ENCODE results near the gene CNIH3. TPM values are rescaled to one million over a fixed set of nuclear protein-coding genes. Genes with fewer than 3 reads are reported as not detected.

Gene CNIH3
- total and polyA plus RNA-seq, 2 donors (not counting 3 experiments of a cell fraction or from before 2014, with no cell fraction given): 1.3 to 2.5 TPM

GRCh38 chr1:224668984-224669383 lies 52.9 kb downstream of the CNIH3 start:
- no peak overlapping the region for H2AFZ ChIP-seq (ENCODE audit: low read depth, low read length)
- dilution Hi-C loops (cut with MboI; ENCODE audit: extremely low pct_ligation_motif_present, low sequenced_read_pairs) (no loop called here), intact Hi-C loops (cut with micrococcal nuclease) (no loop called here)
- no TSS peak for BruUV-seq (replicated peaks)
- H3K9me3 ChIP-seq (replicated peaks; ENCODE audit: control insufficient read depth, insufficient read depth, low read length): no peaks in the 10 kb centered on the region
- no peaks in the 10 kb centered on the region for H3K79me2 ChIP-seq (ENCODE audit: control insufficient read depth, insufficient read depth, low read length)
- H3K9me1 ChIP-seq (replicated peaks; ENCODE audit: control insufficient read depth, extremely low read depth, insufficient read depth, low read length): no peaks in the 10 kb centered on the region
- H3K4me2 ChIP-seq (ENCODE audit: insufficient read depth, low read length): no peak overlapping the region
- H3K36me3 ChIP-seq (ENCODE audit: control insufficient read depth in 2 of 2, extremely low read depth in 1 of 2, insufficient read depth in 2 of 2, low read length in 2 of 2): no peaks in the 10 kb centered on the region
- no peaks in the 10 kb centered on the region for H3K4me1 ChIP-seq (ENCODE audit: control insufficient read depth, extremely low read depth, insufficient read depth, low read length)
- ChIA-PET CTCF (no interaction called here), POLR2A (no interaction called here)
- TF ChIP-seq MYC (IDR thresholded peaks at IDR 0.05; ENCODE audit: low read depth, low read length) (no peak), GATA2 (IDR thresholded peaks at IDR 0.05; ENCODE audit: insufficient read depth, insufficient read length, low read depth, low read length) (no peak), POLR2AphosphoS5 (IDR thresholded peaks at IDR 0.05; ENCODE audit: insufficient read depth, low read depth, low read length) (no peak), JUN (IDR thresholded peaks at IDR 0.05; ENCODE audit: borderline replicate concordance, insufficient read depth, insufficient read length, low read depth) (no peak), POLR2A (IDR thresholded peaks at IDR 0.05; ENCODE audit: low read depth, low read length) (no peak), FOS (IDR thresholded peaks at IDR 0.05; ENCODE audit: borderline replicate concordance, insufficient read depth, low read length) (no peak), EZH2 (IDR thresholded peaks at IDR 0.05; ENCODE audit: borderline replicate concordance, low read depth, low read length, severe bottlenecking) (no peak), MAX (IDR thresholded peaks at IDR 0.05; ENCODE audit: insufficient read depth, insufficient read length) (no peak), CTCF (IDR thresholded peaks at IDR 0.05; ENCODE audit: extremely low read depth in 1 of 2, insufficient read depth in 1 of 2, low read depth in 1 of 2, low read length in 2 of 2) (no peak)
- H3K27ac ChIP-seq (ENCODE audit: insufficient read depth, low read depth, low read length): no peak overlapping the region
- no peak overlapping the region for H3K9ac ChIP-seq (replicated peaks; ENCODE audit: extremely low read depth, insufficient read depth, low read length)
- DNase-seq (ENCODE audit: low read depth, low spot score) (no peak), FAIRE-seq (no peak)
- no peaks in the 10 kb centered on the region for H4K20me1 ChIP-seq (replicated peaks; ENCODE audit: control insufficient read depth, extremely low read depth, insufficient read depth, low read length)
- peaks cover under 1 to 4% of the 10 kb centered on the region in 2 experiments for H3K27me3 ChIP-seq (ENCODE audit: control insufficient read depth in 2 of 2, insufficient read depth in 2 of 2, low read length in 2 of 2)
- no peak overlapping the region for H3K4me3 ChIP-seq (replicated peaks in 1 of 3; ENCODE audit: insufficient read depth in 1 of 3, low read depth in 1 of 3, low read length in 3 of 3)

Data from endothelial cell of umbilical vein (primary cell).